GM18499 (cell line): Measurements from ENCODE around the gene DACT2.
"Not testable (repeated sequence)": the region's sequence is repeated elsewhere in the genome, so short reads cannot be mapped to it uniquely, and the experiment has no call there.

ENCODE experiments used
- ATAC-seq: cut with Tn5 transposase; IDR thresholded peaks from one replicate; pipeline ENCODE4 v1.9.1; 2021; ENCODE audit warnings: moderate number of reproducible peaks; ENCODE audit not compliant: insufficient read depth, unreplicated experiment

Gene DACT2

DNA sequence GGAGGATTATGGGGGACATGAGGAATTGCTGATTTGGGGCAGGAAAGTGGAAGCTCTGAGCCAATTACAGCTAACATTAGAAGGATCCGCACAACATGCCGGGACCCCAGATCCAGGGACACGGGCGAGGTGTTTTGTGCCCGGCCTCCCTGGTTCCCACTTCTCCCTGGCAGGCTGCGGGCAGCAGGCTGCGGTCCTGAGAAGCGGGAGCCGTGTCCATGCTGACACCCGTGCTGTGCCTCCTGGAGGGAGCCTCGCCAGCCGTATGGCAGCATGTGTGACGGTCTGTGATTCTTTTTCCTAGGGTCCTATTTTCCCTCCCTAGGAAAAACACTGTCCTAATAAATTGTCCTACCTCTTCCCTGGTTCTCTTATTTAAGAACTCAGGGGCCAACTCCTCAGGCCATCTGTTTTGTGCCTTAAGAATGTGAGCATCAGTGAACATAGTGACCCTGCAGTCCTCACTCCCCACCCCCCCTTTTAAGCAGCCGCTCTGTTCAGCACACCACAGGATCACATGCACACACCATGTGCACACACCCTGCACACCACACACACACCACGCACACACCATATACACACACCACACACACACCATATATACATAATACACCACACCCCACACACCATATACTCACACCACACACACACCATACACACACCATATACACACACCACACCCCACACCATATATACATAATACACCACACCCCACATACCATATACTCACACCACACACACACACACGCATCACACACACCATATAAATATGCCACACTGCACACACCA is 49.9 kb downstream of the DACT2 start:
- ATAC-seq: no peak

DNA sequence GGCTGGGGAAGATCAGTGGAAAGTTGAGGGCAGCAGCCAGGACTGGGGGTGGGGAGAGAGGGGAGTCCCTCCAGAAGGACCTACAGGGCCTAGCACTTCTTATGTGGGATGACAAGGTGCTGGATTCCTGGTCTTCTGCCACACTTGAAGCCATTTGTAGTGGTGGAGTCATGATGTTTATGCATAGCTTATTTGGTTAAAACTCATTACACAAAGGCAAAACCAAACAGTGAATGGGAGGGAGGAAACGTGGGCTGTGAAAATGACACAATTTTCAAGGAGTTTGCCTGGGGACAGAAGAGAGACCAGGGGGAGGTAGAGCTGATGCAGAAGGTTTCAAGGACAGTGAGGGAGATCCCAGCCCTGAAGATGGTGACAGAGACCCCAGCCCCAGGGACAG is 50.8 kb downstream of the DACT2 start:
- no peak for ATAC-seq

DNA sequence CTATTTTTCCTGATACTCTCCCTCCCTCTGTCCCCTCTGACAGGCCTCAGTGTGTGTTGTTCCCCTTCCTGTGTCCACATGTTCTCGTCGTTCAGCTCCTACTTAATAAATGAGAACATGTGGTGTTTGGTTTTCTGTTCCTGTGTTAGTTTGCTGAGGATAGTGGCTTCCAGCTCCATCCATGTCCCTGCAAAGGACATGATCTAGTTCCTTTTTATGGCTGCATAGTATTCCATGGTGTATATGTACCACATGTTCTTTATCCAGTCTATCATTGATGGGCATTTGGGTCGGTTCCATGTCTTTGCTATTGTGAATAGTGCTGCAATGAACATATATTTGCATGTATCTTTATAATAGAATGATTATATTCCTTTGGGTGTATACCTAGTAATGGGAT is 51.8 kb downstream of the DACT2 start:
- ATAC-seq: not testable (repeated sequence)

DNA sequence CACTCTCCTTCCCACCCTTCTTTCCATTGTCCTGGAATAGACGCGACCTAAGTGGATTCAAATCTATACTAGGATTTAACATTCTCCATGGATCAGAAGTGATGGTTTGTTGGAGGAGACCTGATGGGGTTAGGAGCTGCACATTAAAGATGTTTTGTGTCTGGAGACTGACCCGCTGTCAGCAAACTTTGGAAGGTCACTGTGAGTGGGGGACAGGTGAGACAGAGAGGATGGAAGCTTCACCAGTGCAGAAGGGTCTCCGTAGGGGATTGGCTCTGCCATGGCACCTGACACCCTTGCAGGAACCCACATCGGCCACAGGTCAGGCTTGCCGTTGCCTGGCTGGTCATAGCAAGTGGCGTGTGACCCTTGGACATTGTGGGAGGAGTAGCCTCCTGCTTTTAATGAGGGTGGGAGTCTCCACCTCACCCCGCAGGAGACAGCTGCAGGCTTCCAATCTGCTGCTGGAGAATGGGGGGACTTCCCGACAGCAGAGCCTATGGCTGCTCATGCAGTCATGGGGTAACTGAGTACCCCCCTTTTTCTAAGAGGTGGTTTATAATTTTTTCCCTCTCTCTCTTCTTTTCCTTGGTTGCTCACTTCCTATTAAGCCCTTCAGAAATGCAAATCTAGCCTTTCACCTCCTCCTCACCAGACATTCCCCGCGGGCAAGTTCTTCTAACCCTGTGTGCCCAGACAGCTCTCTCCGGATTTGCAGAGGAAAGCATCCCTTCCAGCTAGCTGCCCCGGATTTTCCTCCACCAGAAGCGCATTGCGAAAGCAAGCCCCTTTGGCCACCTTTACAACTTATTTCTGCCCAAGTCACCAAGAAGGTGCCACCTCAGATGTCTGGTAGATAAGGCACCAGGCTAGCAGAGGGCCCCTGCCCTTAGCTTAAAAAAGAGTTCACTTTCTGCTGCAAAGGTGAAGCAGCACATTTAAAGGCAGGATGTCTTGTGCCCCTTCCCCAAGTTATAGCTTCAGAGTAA is 53.5 kb downstream of the DACT2 start:
- no peak for ATAC-seq

DNA sequence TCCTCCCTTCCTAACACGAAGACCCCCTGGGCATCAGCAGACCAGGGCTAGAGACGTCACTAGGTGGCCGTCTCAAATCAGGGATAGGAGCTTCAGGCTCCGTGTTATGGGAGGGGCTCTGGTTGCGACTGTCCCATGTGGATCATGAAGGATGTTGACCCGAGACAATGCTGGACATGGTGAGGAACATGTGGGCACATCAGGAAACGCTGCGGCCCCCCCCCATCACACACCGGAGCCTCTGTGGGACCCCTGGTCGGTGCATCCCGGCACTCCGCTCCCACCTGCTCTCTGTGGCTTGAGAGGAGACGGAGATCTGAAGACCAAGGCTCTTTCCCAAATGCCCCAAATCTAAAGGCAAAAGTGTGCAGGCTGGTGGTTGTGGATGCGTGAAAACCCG is 54.2 kb downstream of the DACT2 start:
- no peak for ATAC-seq

DNA sequence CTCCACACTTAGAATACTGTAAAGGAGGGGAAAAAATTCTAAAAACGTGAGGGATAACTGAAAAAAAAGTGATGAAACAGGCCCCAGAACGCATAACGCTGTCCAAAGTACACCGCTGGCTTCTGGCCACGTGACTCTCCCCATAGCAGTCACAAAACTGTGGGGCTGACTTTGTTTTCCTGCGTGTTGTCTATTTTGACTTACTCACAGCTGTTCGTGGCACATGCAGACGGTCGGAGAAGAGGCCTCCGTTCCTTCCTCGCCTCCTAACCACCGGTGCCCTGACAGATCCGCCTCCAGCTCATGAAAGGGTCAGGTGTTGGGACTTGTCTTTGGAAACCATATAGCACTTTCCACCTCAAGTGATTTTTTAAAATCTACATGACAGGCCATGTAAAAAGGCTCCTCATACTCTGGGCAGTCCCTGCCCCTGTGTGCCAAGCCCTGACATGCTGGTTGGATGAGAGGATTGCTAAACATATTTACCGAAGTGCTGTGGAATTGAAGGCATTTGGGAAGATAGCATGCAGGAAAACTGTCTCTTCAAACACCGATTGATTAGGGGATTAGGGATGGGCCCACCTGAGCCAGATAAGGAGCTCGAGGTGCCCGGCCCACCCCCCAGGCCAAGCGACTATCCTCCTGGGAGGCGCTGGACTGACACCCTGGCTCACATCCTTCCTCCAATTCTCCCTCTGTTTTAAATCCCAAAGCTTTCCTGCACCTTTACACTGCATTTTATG is 54.8 kb downstream of the DACT2 start:
- no peak for ATAC-seq

DNA sequence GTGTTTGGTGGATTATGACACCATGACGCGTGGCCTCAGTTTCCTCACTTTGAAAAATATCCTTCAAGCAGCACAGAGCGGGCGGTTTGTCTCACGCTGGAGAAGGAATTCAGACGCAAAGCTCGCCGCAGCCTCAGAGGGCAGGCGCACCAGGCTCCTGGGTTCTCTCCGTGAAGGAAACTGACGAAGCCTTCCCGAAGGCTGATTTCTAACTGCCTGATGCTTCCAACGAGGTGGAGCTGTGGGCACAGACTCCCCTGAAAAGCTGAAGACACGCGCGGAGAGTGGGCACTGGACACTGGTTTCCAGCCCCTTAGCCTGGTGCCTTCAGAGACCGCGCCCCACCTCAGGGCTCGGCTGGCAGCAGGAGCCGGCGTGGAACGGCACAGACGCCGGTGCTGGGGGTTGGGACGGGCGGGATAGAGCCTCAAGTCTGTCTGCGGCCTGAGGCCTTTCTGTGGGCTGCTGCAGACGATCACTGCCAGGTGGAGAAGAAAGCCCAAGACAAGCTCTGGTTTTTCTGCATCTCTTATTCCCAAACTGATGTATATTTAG is 56.1 kb downstream of the DACT2 start:
- no peak for ATAC-seq

DNA sequence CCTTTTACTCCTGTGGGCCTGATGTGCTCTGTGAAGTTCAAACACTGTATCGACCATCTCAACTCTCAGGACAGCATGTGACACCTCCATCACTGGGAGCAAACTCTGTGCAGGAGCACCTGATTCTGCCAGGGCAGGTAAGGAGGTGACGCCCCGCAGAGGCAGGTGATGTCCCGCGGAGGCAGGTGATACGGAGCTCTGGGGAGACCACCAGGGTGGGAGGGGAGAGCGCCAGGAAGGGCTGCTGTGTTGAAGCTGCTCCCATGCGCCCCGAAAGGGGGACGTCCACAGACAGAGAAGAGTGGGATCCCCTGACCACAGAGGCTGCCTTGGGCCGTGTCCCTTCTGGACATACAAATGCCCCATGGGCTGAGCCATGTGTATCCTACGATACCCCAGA is 58.3 kb downstream of the DACT2 start:
- no peak for ATAC-seq

DNA sequence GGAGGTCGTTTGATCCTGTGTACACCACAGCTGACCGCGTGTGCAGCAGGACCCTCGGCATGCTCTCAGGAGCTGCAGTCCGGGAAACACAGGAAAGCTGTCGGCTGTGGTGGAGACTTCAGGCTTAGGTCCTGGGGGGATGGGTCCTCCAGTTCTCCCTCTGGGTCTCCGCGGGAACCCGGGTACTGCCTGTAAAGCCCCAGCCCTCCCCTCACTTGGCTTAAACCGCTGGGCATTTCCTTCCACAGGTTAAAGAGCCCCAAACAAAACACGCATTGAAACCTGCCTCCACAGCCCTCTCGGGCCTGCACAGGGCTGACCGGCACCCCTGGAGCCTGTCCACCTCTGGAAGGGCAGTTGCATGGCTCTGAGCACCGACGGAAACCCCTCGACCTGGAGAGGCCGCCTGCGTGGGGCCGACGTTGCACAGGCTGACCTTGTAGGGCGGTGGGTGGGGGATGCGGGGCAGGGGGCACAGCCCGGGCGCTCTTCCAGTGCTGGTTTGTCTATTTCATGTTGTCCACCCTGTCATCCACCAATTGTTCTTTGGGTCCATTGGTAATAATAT is 59.1 kb downstream of the DACT2 start:
- ATAC-seq: no peak

DNA sequence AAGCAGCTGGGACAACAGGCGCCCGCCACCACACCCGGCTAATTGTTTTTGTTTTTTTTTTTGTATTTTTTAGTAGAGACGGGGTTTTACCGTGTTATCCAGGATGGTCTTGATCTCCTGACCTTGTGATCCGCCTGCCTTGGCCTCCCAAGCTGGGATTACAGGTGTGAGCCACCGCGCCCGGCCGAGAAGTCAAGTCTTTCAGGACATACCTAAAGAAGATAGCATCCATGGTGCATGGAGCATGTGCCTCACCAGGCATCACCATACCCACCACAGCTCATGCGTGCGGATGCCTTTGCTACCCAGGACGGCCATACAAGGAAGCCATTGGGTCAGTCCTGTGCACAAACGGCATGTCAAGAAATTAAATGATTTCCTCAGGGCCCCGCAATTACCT is 60.8 kb downstream of the DACT2 start:
- ATAC-seq: no peak

DNA sequence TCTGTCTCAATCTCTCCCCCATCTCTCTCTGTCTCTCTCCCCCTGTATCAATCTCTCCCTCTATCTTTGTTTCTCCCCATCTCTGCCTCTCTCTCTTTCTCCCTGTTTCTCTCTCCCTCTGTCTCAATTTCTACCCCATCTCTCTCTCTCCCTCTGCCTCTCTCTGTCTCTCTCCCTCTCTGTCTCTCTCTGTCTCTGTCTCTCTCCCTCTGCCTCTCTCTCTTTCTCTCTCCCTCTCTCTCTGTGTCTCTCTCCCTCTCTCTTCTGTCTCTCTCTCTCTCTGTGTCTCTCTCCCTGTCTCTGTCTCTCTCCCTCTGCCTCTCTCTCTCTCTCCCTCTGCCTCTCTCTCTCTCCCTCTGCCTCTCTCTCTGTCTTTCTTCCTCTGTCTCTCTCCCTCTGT is 62.6 kb downstream of the DACT2 start:
- ATAC-seq: no peak
